ENCODE results near the gene OR52B2.
"Not testable (repeated sequence)": the region's sequence is repeated elsewhere in the genome, so short reads cannot be mapped to it uniquely, and the experiment has no call there.

Gene OR52B2

DNA sequence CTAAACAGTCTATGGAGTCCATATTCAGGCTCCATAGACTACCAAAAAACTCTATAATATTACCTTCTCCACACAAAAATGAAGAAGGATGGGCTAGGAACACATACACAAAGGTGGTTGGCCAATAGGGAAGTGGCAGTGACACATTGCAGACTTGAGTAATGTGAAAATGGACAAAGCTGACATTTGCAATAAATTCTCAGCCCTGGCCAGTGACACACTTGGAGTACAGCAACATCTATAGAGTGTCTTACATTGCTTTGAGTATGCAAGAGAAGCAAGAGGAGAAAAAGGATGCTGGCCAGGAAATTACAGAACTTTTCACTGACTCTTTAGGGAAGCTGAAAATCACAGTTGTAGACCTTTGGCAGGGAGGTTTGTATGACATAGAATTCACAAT, 21.6 kb upstream of the OR52B2 start:
- POLR2A ChIA-PET (ENCODE audit: low non-redundant PET), result no interaction called here

GRCh38 chr11:6175440-6175839, 5.3 kb upstream of the OR52B2 start:
- ChIA-PET POLR2A (ENCODE audit: low non-redundant PET) (no interaction called here), CTCF (interaction anchor here (0.6 kb wide), 1 partner anchor 393 kb away, joined by 3 read pairs; no protein-coding TSS in a partner anchor)
- no peak for DNase-seq (ENCODE audit: low spot score)
- no peak for TF ChIP-seq CTCF (conservative IDR thresholded peaks at IDR 0.05; ENCODE audit: low read depth)
- no peak overlapping the region for H3K27ac ChIP-seq

More for the DNA sequence above, 21.6 kb upstream of the OR52B2 start:
- no peak for DNase-seq (ENCODE audit: low spot score)
- H3K27ac ChIP-seq, result no peak overlapping the region
- TF ChIP-seq CTCF (conservative IDR thresholded peaks at IDR 0.05; ENCODE audit: low read depth), result no peak
- CTCF ChIA-PET, result no interaction called here

DNA sequence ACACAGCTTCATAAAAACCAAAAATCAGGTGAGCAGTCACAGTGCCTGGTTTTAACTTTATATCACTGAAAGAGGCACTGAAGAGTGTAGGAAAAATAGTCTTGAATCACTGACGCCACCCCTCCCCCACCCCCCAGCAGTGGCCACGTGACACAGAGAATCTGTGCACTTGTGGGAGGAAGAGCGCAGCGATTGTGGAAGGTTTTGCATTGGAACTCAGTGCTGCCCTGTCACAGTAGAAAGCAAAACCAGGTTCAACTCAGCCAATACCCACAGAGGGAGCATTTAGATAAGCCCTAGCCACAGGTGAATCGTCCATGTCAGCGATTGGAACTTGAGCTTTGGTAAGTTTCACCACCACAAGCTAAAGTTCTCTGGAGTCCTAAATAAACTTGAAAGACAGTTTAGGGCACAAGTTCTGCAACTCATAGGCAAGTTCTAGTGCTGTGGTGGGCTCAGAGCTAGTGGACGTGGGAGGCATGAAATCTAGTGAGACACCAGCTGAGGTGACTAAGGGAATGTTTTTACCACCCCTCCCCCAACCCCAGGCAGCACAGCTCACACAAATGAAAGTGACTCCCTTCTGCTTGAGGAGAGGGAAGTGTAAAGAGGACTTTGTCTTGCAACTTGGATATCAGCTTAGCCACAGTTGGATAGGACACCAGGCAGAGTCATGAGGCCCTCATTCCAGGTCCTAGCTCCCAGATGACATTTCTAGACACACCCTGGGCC, 13.3 kb downstream of the OR52B2 start:
- no peak for TF ChIP-seq CTCF (conservative IDR thresholded peaks at IDR 0.05; ENCODE audit: low read depth)
- no peak for DNase-seq (ENCODE audit: low spot score)
- no peak overlapping the region for H3K27ac ChIP-seq
- ChIA-PET CTCF (interaction anchor here (0.6 kb wide), 1 partner anchor 215 kb away, joined by 3 read pairs; no protein-coding TSS in a partner anchor), POLR2A (ENCODE audit: low non-redundant PET) (no interaction called here)

DNA sequence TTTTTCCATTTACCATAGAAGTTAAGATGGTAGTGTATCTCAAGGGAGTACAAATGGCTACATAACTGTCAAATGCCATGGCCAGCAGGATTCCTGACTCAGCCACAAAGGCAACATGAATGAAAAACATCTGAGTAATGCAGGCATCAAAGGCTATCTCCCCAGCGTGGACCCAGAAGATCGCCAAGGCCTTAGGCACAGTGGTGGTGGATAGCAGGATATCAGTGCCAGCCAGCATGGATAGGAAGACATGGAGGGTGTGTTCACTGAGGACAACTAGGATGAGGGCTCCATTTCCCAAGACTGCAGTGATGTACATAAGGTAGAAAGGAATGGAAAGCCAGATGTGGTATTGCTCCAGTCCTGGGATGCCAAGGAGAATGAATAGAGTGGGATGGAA, 18.0 kb downstream of the OR52B2 start:
- no peak for TF ChIP-seq CTCF (conservative IDR thresholded peaks at IDR 0.05; ENCODE audit: low read depth)
- H3K27ac ChIP-seq, result no peak overlapping the region
- ChIA-PET POLR2A (ENCODE audit: low non-redundant PET) (no interaction called here), CTCF (no interaction called here)
- no peak for DNase-seq (ENCODE audit: low spot score)

DNA sequence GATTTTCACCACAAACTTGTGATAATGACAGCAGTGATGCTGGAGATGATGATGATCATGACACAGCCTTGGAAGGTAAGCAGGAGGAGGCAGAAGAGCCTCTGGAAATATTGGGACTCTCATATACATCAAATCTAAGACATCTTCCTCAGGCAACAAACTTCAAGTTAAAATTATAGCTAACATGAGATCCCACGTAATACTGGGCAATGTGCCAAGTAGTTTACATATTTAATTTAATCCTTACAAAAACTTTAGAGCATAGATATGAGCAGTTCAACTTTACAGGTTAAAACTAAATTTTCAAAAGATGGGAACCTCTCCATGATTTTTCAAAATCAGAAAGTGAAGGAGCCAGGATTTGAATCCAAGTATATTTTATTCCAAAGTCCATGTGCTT, 19.0 kb downstream of the OR52B2 start:
- ChIA-PET CTCF (no interaction called here), POLR2A (ENCODE audit: low non-redundant PET) (no interaction called here)
- H3K27ac ChIP-seq, result no peak overlapping the region
- no peak for DNase-seq (ENCODE audit: low spot score)
- TF ChIP-seq CTCF (conservative IDR thresholded peaks at IDR 0.05; ENCODE audit: low read depth), result no peak

GRCh38 chr11:6143737-6144136, 26.4 kb downstream of the OR52B2 start:
- H3K27ac ChIP-seq; POLR2A ChIA-PET (ENCODE audit: low non-redundant PET); CTCF ChIA-PET; DNase-seq (ENCODE audit: low spot score): not testable (repeated sequence)

DNA sequence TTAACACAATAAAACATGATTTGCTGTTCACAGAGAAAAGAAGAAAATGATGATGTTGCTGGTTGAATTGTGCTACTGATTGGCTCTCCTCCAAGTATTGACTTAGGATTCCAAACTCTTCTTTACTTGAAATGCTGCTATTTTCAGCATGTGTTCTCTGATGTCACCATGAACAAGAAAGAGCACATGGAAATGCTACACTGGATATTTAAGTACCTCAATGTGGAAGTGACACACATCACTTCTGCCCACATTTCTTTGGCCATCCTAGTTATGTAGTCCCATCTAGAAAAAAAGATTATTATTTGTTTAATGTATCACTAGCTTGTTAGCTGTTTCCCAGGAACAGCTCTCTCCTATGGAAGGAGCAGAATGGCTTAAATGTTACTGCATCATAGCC, 27.2 kb downstream of the OR52B2 start:
- ChIA-PET POLR2A (ENCODE audit: low non-redundant PET) (no interaction called here), CTCF (interaction anchor here (0.6 to 0.7 kb wide), 2 partner anchors 13 to 969 kb away, joined by 3 to 4 read pairs; no protein-coding TSS in a partner anchor)
- no peak for TF ChIP-seq CTCF (conservative IDR thresholded peaks at IDR 0.05; ENCODE audit: low read depth)
- H3K27ac ChIP-seq, result no peak overlapping the region
- no peak for DNase-seq (ENCODE audit: low spot score)

DNA sequence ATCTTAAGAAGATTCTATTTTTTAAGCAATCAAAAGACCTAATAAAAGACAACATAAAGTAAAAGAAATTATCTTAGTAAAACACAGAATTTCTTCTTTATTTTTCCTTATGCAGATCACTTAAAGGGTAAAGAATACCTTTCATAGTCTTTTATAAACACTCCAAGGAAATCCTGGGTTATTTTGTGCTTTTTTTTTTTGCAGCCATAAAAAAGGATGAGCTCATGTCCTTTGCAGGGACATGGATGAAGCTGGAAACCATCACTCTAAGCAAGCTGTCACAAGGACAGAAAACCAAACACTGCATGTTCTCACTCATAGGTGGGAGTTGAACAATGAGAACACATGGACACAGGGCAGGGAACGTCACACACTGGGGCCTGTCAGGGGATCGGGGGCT, 34.2 kb downstream of the OR52B2 start:
- DNase-seq (ENCODE audit: low spot score); CTCF ChIA-PET; POLR2A ChIA-PET (ENCODE audit: low non-redundant PET); H3K27ac ChIP-seq: not testable (repeated sequence)
